COLO668 (cell line): ENCODE measurements around the gene PAN3.

ENCODE experiments used
- DNase-seq: peaks from one replicate; lab custom pipeline; 2025; ENCODE audit not compliant: unreplicated experiment; lab: John Stamatoyannopoulos, UW

PAN3 gene

GRCh38 chr13:28329395-28330158 lies 191.2 kb downstream of the PAN3 start:
- no peak for DNase-seq

GRCh38 chr13:28333204-28333881 lies 195.0 kb downstream of the PAN3 start:
- DNase-seq = no peak

GRCh38 chr13:28336193-28336657 lies 197.9 kb downstream of the PAN3 start:
- DNase-seq = no peak

- no peak for DNase-seq
These were observed 199.0 kb downstream of the PAN3 start for GRCh38 chr13:28337166-28338005.

GRCh38 chr13:28338006-28338574 lies 199.7 kb downstream of the PAN3 start:
- no peak for DNase-seq

- no peak for DNase-seq
These were observed 200.4 kb downstream of the PAN3 start for GRCh38 chr13:28338742-28339141.

- no peak for DNase-seq
These were observed 201.1 kb downstream of the PAN3 start for GRCh38 chr13:28339419-28339818.

GRCh38 chr13:28340272-28340793 lies 202.0 kb downstream of the PAN3 start:
- DNase-seq = no peak

GRCh38 chr13:28342251-28342650 lies 203.9 kb downstream of the PAN3 start:
- no peak for DNase-seq

GRCh38 chr13:28344163-28344562 lies 205.8 kb downstream of the PAN3 start:
- no peak for DNase-seq
